Fibroblast of skin of left quadriceps (primary cell): ENCODE data around the gene ARHGAP19.

Experiments used
- DNase-seq, 2 experiments: peaks; one replicate each; pipeline ENCODE4 v3.0.0-alpha.2; 2013; ENCODE audit warnings: low read depth in 2 of 2

ARHGAP19 gene

DNA sequence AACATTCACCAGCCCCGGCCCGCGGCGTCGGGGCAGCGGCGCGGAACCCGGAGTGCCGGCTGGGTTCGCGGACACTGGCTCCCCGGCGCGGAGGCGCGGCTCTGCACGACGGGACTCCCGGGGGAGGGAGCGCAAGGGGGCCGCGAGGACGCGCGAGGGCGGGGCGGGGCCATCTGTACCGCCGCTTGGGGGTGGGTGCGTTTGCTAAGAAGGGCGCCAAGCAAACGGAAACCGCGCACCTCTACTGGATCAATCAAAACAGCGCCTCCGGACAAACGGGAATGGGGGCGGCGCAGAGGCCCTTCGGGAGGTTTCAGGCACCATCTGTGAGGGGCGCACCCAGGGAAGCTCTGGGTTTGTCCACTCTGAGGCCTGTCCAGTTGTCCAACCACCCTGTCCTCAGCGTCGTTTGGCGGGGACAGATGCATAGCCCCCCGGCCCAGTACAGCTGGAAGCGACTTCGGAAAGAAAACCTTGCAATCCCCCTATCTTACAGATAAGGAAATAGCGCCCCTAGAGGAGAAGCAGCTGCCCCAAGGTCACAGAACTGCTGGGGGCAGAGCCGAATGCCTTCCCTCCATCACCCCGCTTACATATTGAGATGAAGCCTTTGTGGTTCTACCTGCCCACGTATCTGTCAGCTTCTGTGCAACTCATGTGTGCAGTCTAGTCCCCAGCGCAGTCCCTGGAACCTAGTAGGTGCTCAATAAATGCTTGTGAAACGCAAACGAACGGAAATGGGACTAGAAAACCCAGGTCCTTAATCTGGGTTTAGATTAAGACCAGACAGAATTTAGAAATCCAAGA lies 96.0 kb downstream of the ARHGAP19 start:
- DNase-seq, result peak in 1 of 2 experiments; percentile 24

GRCh38 chr10:97195706-97196222 lies 96.7 kb downstream of the ARHGAP19 start:
- DNase-seq, result no peak

DNA sequence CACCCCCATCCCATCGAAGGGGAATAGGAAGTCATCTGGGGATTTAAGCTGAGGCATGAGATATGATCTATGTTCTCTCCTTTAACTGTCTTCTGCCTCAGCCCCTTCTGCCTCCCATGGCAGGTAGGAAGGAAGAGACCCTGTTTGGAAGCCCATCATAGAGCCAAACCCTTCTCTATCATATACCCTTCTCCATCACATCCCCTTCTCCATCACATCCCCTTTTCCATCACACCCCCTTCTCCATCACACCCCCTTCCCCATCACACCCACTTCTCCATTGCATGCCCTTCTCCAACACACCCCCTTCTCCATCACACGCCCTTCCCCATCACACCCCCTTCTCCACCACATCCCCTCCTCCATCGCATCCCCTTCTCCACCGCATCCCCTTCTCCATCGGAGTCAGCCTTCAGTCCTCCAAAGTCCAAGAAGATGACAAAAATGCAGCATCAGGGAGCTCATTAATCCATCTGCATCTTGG lies 99.4 kb downstream of the ARHGAP19 start:
- DNase-seq, result no peak

- DNase-seq, result no peak
Observed at GRCh38 chr10:97190450-97190849, 102.0 kb downstream of the ARHGAP19 start.

DNA sequence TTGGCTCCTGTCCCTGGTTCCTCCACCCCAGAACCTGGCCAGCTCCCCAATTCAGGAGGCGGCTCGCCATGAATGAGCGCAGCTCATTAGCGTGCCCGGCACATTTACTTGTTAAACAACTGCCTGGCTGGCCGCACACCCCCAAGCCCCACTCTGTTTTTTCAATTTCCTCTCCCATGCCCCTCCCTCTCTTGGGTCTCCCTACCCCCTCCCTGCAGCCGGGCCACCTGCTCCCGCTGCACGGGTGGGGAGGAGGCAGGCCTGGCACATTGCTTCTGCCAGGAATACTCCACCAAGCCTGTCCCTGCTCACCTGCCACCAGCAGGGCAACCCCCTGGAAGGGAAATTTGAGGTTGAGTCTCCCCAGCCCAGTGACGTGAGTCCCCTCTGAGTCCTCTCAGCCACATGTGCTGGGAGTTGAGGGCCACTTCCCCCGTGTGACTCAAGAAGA lies 104.2 kb downstream of the ARHGAP19 start:
- no peak for DNase-seq

DNA sequence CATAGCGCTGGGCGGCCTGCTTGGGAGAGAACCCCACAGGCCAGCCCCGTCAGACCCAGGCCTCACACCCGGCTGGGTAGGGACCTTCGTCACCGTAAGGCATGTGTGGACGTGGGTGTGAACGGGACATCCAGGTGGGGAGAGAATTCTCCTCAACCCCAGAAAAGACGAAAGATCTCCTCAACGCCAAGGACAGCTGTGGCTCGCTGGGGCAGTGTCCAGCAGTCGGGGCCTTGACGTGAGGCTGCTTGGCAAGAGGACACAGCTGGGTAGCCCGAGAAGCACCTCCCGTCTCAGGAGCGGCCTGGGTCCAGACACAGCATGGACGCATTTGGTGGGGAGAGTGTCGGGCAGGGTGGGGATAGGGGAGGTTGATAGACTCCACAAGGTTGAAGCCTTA lies 105.5 kb downstream of the ARHGAP19 start:
- no peak for DNase-seq

DNA sequence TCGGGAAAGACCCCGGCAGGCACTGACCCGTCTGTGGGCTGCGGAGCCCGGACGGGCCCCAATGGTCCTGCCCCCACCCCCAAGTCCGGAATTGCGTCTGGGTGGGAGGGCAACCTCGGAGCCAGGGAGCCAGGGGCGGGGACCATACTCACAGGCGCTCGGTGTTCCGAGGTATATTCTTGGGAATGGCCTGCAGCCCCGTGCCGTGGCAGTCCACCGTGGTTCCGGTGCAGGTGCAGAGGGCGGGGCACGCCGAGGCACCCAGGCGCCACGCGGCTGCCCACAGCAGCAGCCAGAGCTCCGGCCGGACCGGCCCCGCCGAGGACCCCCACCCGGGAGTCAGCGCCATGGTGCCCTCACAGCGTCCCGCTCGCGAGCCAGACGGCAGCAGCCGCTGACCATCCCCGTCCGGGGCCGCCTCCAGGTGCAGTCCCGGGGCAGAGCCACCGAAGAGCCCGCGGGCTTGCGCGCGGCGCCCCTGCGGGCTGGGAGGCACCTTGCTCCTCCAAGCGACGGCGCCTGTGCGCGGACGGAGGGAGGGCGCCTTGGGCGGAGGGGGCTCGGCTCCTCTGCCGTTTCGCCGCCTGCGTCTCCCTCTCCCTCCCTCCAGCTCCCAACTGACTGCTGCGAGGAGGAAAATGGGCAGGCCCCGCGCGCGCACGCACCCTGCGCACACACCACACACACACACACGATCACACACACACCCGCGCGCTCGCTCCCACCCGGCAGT lies 106.9 kb downstream of the ARHGAP19 start, which contains the start of gene SLIT1:
SLIT1 (minus strand) TSS at position 634 of the 733 bp plus-strand sequence; CDS start at position 349, 285 bp downstream.
- DNase-seq, result no peak

- no peak for DNase-seq
Observed at GRCh38 chr10:97184971-97185325, 107.5 kb downstream of the ARHGAP19 start.

DNA sequence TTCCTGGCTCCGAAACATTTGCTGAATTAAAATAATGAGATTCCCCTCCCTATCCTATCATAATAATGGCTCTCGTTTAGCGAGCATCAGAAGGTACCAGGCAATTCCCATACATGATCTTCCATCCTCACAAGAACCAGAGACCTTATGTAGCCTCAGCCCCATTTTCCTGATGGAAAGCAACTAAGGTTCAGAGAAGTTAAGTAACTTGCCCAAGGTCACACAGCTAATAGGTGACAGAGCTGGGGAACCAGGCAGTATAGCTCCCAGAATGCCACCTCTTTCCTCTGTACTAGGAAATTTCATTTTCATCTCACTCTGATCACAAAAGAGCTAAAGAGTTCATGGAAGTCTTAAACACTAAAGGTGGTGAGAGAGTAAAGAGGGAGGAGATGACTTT lies 109.1 kb downstream of the ARHGAP19 start:
- DNase-seq, result no peak

DNA sequence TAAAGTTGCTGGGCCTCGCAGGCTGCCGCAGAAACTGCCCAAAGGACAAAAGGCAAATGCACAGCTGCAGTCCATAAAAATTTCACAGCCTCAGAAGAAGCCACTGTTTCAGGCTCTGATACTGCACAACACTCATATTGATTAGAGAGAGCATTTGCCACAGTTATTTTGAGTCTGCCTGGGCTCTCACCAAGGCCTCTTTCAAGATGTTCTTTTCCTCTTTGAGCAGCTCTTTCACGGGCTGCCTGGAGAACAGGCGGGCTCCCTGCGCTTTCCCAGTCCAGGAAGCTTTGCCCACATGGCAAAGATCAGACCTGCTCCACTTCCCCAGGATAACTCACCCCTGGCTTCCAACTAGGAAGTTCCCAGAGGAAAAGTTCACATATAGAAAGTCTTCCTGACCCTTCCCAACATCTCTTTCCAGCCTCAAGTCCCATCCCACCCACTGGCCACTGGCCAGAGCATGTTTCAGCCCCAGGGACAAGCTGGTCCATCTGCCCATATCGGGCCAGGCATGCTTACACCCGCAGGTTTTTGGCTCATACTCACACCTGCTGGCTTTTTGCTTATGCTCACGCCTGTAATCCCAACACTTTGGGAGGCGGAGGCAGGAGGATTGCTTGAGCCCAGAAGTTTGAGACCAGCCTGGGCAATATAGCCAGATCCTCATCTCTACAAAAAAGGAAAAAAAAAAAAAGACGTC lies 110.0 kb downstream of the ARHGAP19 start:
- no peak for DNase-seq

GRCh38 chr10:97180986-97181385 lies 111.5 kb downstream of the ARHGAP19 start:
- DNase-seq, result no peak

- DNase-seq, result no peak
Observed at GRCh38 chr10:97180363-97180755, 112.1 kb downstream of the ARHGAP19 start.

- DNase-seq, result no peak
Observed at GRCh38 chr10:97179731-97180362, 112.6 kb downstream of the ARHGAP19 start.

- DNase-seq, result no peak
Observed at GRCh38 chr10:97179311-97179710, 113.1 kb downstream of the ARHGAP19 start.

DNA sequence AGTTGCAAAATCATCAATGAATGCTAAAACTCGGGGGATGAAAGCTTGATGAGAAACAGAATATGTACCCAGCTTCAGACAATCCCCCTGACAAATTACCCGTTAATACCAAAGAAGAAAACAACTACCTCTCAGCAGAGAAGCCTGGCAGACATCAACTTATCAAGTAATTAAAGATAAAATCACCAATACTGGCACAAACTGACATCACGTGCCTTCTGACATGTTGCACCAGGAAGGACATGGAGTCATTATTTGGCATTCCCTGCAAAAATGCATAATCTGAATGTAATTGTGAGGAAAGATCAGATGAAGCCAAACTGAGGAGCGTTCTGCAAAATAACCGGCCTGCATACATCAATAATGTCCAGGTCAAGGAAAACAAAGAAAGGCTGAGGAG lies 114.4 kb downstream of the ARHGAP19 start:
- DNase-seq, result no peak

GRCh38 chr10:97176226-97176625 lies 116.2 kb downstream of the ARHGAP19 start:
- DNase-seq, result no peak

- no peak for DNase-seq
Observed at GRCh38 chr10:97175586-97175985, 116.9 kb downstream of the ARHGAP19 start.

- no peak for DNase-seq
Observed at GRCh38 chr10:97174941-97175340, 117.5 kb downstream of the ARHGAP19 start.

- DNase-seq, result no peak
Observed at GRCh38 chr10:97174276-97174775, 118.1 kb downstream of the ARHGAP19 start.

DNA sequence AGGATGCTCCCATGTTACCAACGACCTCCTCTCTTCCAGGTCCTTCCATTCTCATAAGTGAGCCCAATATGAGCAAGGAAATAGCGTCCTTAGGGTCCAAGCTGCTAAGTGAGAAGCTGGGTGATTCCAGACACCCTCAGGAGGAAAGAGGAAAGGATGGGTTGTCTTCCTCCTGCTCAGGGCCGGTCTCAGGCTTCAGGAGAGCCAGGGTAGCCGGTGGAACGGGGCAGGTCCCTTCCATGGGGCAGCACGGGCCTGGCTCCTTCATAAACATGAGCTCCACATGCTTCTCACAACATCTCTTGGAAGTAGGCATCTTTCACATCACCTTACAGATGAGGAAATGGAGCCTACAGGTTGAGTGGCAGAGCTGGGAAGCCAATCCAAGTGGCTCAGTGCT lies 119.4 kb downstream of the ARHGAP19 start:
- DNase-seq, result no peak
